ENCODE measurements around the gene CCR7.

- TF ChIP-seq CTCF (conservative IDR thresholded peaks at IDR 0.05 in 1 of 2, IDR thresholded peaks at IDR 0.05 in 1 of 2; ENCODE audit: extremely low read depth in 1 of 2, insufficient read depth in 1 of 2, low read depth in 1 of 2, low read length in 2 of 2) (no peak), EZH2 (IDR thresholded peaks at IDR 0.05; ENCODE audit: borderline replicate concordance, low read length) (no peak)
Measured at GRCh38 chr17:40606548-40607353, 41.5 kb upstream of the CCR7 start.
